Muscle of leg (tissue), 11 donors: ENCODE data around the gene CD248. TPM values are rescaled to one million over a fixed set of nuclear protein-coding genes. Genes with fewer than 3 reads are reported as not detected.

Source experiments
- DNase-seq: peaks from one replicate; pipeline ENCODE4 v3.0.0; 2013
- H3K27ac ChIP-seq: one replicate; pipeline ENCODE4 v1.5.1; 2013; ENCODE audit warnings: mild to moderate bottlenecking, low read length, control low read depth
- H3K27me3 ChIP-seq: one replicate; pipeline ENCODE4 v1.6.1; 2013; ENCODE audit warnings: low read length; ENCODE audit not compliant: control insufficient read depth, insufficient read depth
- H3K36me3 ChIP-seq: one replicate; pipeline ENCODE4 v1.6.1; 2013; ENCODE audit warnings: low read length; ENCODE audit not compliant: control insufficient read depth, insufficient read depth
- H3K4me1 ChIP-seq: one replicate; pipeline ENCODE4 v1.6.1; 2013; ENCODE audit warnings: low read length; ENCODE audit not compliant: control insufficient read depth, insufficient read depth
- H3K4me3 ChIP-seq: one replicate; pipeline ENCODE4 v1.5.1; 2013; ENCODE audit warnings: low read length, control low read depth
- H3K9me3 ChIP-seq: replicated peaks from 2 replicates; pipeline ENCODE4 v1.6.1; 2013; ENCODE audit warnings: low read depth, low read length; ENCODE audit not compliant: control insufficient read depth
- WGBS: methylation state at CpG from one replicate; pipeline ENCODE4 v1.1.5; 2013; ENCODE audit warnings: missing lambda C conversion rate; ENCODE audit not compliant: insufficient coverage; 5-methylcytosine and 5-hydroxymethylcytosine counted together
- polyA plus RNA-seq, 8 donors: library from polyadenylated mRNA; unstranded; fragments of 120-200 nt; gene quantifications; one replicate each; pipeline versions ENCODE4 v1.2.1 to v1.2.3, GENCODE V29; 2013; ENCODE audit warnings: inconsistent platforms in 1 of 8, low replicate concordance in 1 of 8; ENCODE audit not compliant: insufficient read length in 8 of 8, insufficient read depth in 1 of 8
- total RNA-seq: library from RNA; stranded (reverse); fragments of 120-200 nt; gene quantifications from one replicate; pipeline ENCODE4 v1.2.4, GENCODE V29; 2013

The CD248 gene
- total and polyA plus RNA-seq, 9 donors = 24.5 to 134 (median 97.4) TPM

GRCh38 chr11:66341502-66342126, 24.8 kb upstream of the CD248 start:
- peaks cover 39% of the 10 kb centered on the region for H3K4me1 ChIP-seq
- DNase-seq = no peak
- no peaks in the 10 kb centered on the region for H3K9me3 ChIP-seq
- no peaks in the 10 kb centered on the region for H3K27me3 ChIP-seq
- peaks cover 64% of the 10 kb centered on the region for H3K36me3 ChIP-seq
- H3K27ac ChIP-seq = no peak overlapping the region
- 92% methylated on average over 15 of the region's 21 CpGs for WGBS
- H3K4me3 ChIP-seq = no peak overlapping the region

DNA sequence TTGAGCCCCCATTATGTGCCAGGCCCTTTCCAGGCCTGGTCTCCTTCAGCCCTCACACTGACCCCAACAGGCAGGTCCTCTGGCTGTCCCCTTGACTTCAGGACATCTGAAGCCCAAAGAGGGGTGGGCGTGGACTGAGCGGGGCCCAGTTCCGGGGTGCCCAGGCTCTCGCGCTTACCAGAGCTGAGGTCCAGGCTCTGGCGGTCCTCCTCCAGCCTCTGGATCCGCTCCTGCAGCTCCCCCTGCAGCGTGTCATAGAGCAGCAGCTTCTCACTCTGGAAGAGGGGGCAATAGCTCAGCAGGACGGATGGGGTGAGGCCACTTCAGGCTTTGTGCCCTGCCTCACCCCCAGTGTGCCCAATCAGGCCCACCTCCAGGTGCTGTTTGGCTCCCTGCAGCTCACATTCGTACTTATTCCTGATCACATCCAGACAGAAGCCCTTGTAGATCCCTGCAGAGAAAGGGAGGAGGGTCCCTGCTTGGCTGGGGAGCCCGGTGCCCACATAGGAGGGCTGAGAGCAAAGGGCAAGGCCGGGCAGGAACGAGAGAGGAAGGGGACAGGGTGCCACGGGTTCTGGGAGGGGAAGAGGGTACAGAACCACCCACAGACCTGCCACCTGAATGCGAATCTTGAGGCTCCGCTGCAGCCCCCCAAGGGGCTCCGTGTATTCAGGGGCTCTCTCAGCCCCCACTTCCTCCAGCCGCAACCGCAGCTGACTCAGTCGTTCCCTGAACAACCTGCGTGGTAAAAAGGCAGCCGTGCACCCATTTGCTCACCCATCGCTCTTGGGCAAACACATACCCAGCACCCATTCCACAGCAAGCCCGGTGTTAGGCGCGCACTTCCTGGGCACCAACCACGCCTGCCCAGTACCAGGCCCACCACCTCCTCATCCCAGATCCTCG, 24.0 kb upstream of the CD248 start:
- peak; percentile 0 for DNase-seq
- no peak overlapping the region for H3K4me3 ChIP-seq
- H3K36me3 ChIP-seq = peaks cover 64% of the 10 kb centered on the region
- no peaks in the 10 kb centered on the region for H3K27me3 ChIP-seq
- H3K4me1 ChIP-seq = peaks cover 39% of the 10 kb centered on the region
- no peak overlapping the region for H3K27ac ChIP-seq
- no peaks in the 10 kb centered on the region for H3K9me3 ChIP-seq
- 91% methylated on average over 26 of the region's 28 CpGs for WGBS

DNA sequence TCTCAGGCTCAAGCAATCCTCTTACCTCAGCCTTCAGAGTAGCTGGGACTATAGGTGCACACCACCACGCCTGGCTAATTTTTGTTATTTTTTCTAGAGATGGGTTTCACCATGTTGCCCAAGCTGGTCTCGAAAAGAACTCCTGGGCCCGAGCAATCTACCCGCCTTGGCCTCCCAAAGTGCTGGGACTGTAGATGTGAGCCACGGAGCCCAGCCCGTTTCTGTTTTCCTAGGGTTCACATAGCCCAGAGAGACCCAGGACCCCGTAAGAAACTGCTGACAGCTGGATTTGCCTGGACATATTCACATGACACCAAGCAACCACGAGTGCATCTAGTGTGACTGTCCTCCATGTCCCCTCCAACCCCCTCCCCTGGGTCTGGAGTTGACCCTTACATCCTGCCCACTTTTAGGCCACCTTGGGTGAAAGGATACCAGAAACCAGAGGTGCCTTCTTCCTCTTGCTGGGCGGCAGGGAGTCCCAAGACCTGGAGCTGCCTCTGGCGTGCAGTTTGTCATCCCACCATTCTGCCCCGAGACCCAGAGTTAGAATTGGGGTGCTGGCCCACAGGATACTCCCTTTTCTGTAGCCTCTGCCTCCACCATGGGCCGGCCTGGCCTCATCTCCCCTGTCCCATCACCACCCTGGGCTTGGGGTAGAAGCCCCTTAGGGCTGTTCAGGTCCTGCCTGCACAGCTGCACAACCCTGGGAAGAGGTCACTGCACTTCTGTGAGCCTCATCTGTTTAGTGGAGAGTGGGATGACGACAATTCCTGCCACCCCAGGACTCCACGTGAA, 23.0 kb upstream of the CD248 start:
- 83% methylated on average over 8 of the region's 14 CpGs for WGBS
- Histone ChIP-seq H3K27me3 (no peaks in the 10 kb centered on the region), H3K4me3 (no peak overlapping the region), H3K9me3 (no peaks in the 10 kb centered on the region), H3K27ac (no peak overlapping the region), H3K4me1 (peaks cover 41% of the 10 kb centered on the region), H3K36me3 (peaks cover 64% of the 10 kb centered on the region)
- DNase-seq = no peak

- 86% methylated on average over 6 of the region's 6 CpGs for WGBS
- H3K4me1 ChIP-seq = peaks cover 41% of the 10 kb centered on the region
- H3K4me3 ChIP-seq = no peak overlapping the region
- H3K27ac ChIP-seq = no peak overlapping the region
- no peaks in the 10 kb centered on the region for H3K27me3 ChIP-seq
- peak; percentile 1 for DNase-seq
- H3K36me3 ChIP-seq = peaks cover 64% of the 10 kb centered on the region
- no peaks in the 10 kb centered on the region for H3K9me3 ChIP-seq
Observed at GRCh38 chr11:66339162-66339675, 22.4 kb upstream of the CD248 start.

- Histone ChIP-seq H3K4me3 (no peak overlapping the region), H3K36me3 (peaks cover 64% of the 10 kb centered on the region), H3K4me1 (peaks cover 37% of the 10 kb centered on the region), H3K27me3 (no peaks in the 10 kb centered on the region), H3K9me3 (no peaks in the 10 kb centered on the region), H3K27ac (no peak overlapping the region)
- peak; percentile 9 for DNase-seq
- WGBS = 69% methylated on average over 14 of the region's 17 CpGs
Observed at GRCh38 chr11:66338276-66339161, 21.7 kb upstream of the CD248 start.

DNA sequence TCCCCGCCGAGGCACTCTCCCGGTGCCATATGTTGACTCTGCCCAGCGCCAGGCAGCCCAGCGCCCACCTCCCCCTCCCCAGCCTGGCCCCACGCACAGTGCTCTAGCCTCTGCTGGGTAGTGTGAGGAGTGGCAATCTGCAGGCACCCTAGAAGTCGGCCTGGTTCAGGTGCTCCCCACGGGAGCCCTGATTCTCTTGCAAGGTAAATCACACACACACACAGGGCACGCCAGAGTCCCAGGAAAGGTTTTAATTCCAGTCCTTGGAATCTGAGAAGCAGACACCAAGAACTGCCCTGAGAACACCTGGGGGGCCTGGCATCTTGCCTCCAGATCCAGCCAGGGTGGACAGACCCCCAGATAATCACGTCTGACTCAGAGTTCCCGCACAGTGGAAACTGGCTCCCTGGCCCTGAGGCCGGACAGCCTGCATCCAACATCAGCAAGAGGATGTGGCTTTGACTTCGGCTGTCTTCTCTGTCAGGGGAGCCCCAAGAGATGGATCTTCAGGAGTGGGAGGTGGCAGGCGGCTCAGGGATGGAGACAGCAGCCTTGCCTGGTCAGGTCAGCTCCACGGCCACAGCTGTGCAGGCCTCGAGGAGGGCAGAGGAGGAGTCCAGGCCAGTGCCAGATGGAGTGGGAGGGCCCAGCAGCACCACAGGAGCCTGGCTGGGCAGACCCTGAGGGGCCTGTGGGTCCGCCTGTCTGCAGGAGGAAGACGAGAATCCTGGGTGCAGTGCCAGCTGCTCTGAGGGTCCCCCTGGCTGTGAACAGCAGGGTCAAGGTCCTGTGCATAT, 20.5 kb upstream of the CD248 start:
- peaks cover 37% of the 10 kb centered on the region for H3K4me1 ChIP-seq
- no peak overlapping the region for H3K4me3 ChIP-seq
- peak overlapping the region; percentile 86 for H3K27ac ChIP-seq
- 36% methylated on average over 9 of the region's 18 CpGs for WGBS
- peak; percentile 22 for DNase-seq
- H3K27me3 ChIP-seq = no peaks in the 10 kb centered on the region
- H3K36me3 ChIP-seq = peaks cover 61% of the 10 kb centered on the region
- no peaks in the 10 kb centered on the region for H3K9me3 ChIP-seq

DNA sequence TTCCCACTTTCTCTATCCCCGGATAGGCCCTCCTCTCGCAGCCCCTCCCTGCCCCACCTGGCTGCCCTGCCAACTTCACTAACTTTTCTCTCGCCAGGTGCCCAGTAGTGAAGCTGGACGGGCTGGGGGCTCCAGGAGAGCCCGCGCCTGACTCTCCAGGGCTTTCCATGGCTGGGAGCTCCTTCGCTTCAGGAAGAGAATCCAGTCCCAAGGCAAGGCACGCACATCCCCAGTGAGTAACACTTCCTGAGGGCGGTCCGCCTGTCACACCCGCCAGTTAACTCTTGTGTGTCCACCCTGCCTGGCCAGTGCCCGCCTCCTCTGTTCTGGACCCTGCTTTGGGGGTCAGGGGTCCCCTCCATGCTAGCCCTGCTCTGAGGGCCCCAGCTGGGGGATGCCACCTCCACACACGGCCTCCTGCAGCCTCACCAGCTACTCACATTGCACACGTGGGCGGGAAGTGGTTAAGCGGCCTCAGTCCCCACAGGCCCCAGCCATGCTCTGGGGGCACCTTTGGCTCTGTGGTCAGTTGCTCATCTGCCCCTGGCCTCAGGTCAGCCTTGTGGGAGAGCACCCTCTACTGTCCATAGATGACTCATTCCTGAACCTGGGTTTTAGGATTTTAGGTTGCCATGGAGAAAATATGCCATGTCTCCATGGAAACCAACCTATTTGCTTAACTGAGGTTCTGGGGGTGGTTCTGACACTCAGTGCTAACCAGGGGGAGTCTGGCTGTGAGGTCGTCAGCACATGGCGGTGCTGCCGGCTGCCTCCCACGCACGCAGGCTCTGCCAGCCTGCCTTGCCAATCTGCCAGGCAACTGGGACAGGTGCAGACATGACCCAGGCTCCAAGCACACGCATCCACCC, 19.6 kb upstream of the CD248 start, which contains the start of gene RIN1:
Gene RIN1, minus strand, starts transcription at position 201 of the 869 bp plus-strand sequence. Its CDS starts 32 bp downstream, at position 169.
- Histone ChIP-seq H3K36me3 (peaks cover 61% of the 10 kb centered on the region), H3K4me3 (peak within 1 kb of the TSS; percentile 40), H3K9me3 (no peaks in the 10 kb centered on the region), H3K27ac (peak within 1 kb of the TSS; percentile 86), H3K27me3 (no peaks in the 10 kb centered on the region), H3K4me1 (peaks cover 37% of the 10 kb centered on the region)
- 7% methylated on average over 20 of the region's 22 CpGs for WGBS
- peak; percentile 86 for DNase-seq

GRCh38 chr11:66335531-66336233, 18.8 kb upstream of the CD248 start:
- Histone ChIP-seq H3K27ac (peak overlapping the region; percentile 86), H3K9me3 (no peaks in the 10 kb centered on the region), H3K4me1 (peaks cover 37% of the 10 kb centered on the region), H3K27me3 (no peaks in the 10 kb centered on the region), H3K4me3 (peak overlapping the region; percentile 40), H3K36me3 (peaks cover 58% of the 10 kb centered on the region)
- DNase-seq = no peak
- 6% methylated on average over 29 of the region's 35 CpGs for WGBS
